GM10266 (cell line): Measurements from ENCODE around the gene RNF157.

ENCODE experiments used
- DNase-seq: peaks from one replicate; pipeline ENCODE4 v3.0.0; 2012; ENCODE audit errors: extremely low spot score
- CTCF ChIP-seq: IDR thresholded peaks from 2 replicates; pipeline ENCODE4 v1.5.1; 2012; ENCODE audit warnings: mild to moderate bottlenecking, low read depth; ENCODE audit not compliant: control insufficient read depth, insufficient read depth; ENCODE audit errors: missing control alignments

RNF157 gene

GRCh38 chr17:76272541-76273444 is 32.5 kb upstream of the RNF157 start:
- peak; percentile 79 for DNase-seq
- no peak for TF ChIP-seq CTCF

DNA sequence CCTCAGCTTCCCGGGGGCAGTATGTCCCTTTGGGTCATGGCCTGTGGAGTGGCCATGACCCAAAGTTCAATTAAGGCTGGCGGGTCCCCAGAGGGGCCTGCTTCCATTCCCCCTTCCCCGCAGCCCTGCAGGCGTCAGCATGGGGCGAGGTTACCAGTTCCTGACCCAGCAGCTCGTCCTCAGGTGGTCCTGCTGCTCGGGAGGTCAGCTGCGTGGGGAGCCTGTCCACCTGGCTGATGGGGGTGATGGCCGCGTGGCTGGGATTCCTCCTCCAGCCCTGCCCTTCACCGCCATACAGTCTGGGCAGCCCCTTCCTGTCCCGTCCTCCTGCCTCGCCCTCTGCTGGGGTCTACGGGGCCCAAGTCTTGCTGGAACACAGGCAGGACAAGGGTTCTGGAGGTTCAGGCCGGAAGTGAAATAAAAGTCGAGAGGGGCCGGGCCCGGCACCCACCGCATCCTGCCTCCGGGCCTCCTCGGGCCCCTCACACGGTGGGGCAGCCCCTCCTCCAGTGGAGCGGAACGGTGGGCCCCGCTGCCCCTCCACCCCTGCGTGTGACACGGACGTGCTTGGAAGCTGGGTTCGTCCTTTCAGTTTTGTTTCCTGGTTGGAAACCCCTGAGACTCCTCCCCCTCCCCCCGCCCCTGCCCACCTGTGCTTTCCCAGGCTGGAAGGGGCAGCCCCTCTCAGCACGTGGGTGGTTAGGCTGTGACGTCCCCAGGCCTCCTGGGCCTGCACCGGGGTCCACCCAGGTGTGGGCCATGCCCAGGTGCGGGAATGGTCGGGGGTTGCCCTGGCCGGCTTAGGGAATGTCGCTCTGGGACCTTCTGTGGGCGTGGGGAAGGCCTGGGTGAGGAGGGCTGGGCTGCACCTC is 31.6 kb upstream of the RNF157 start:
- TF ChIP-seq CTCF: peak; percentile 28
- peak; percentile 92 for DNase-seq

DNA sequence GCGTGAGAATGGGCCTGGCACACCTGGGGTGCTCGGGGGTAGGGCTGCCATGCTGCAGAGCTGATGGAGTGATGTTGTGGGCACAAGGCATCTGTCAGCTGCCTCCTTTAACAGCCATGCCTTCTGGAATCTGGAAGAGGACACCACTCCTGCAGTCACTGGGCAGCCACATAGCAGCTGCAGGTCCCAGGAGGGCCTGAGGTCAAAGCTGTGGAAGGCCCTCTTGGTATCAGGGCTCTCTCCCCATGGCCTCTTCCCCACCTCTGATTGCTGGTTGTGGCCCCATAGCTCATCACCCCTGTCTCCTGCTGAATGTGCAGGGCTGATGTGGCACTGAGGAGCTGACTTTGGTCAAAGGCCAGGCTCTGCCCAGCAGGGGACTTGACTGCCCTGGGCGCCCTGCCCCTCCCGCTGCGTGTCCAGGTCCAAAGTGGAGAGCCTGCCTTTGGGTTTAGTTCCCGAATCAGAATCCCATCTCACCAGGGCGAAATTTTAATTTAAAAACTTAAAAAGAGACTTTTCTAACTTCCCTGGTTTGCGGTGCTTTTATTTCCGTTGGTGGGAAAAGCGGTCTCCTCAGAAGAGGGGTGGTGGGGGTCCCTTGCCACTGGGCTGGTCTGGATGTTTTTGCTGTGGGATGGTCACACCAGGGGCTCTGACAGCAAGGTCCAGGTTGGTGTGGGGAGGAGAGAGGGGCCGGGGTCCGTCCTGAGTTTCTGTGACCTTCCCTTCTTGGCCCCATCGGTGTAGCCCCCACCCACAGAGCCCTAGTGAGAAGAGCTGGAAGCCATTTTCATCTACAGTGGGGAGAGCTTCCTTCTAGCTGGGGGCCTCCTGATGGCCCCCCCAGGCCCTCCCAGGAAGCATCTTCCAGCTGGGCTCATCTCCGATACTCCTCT is 30.7 kb upstream of the RNF157 start:
- TF ChIP-seq CTCF: no peak
- DNase-seq: no peak

- no peak for TF ChIP-seq CTCF
- no peak for DNase-seq
Observed at GRCh38 chr17:76270127-76270592, 29.9 kb upstream of the RNF157 start.

DNA sequence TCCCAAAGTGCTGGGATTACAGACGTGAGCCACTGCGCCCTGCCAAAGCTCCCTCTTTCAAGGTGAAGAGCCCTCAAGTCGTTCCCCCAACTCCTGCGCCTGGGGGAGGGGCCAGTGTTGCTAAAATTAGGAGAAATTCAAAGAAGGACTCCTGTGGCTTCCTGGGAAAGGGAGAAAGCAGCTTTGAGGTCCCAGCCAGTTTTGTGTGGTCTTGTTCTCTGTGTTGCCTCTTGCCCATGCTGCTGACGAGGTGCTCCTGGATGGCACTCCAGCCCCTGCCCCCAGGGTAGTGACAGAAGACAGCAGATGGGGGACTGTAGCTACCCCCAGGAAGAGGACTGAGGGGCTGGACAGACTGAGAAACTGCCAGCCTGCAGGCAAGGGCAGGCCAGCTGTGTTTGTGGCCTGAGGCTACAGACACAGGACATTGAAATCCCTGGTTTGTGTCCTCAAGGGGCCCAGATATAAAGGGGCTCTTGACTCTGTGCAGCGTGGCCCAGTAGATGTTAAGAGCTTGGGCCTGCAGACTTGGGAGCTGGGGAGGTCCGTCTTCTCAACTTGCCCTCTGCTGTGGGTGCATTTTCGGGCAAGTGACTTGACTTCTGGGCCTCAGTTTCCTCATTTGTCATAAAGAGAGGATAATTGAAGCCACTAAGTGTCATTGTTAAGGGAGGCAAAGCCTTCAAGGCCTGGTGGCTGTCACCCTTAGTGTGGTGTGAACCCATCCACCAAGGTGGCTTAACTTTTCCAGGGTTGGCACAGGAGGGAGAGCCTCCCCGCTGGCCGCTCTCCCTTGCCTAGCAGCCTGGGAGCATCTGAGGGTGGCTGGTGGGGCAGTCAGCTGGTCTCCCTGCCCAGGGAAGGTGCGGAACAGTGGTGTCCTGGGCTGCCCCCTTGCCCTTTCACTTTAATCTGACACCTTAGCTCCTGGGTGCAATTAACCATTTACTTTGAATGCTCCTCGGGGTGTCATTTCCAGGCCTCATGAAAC is 29.0 kb upstream of the RNF157 start:
- DNase-seq: no peak
- TF ChIP-seq CTCF: no peak
